Mucosa of stomach (tissue), 1 donor: Measurements from ENCODE around the gene SOBP.

Experiments used
- H3K27me3 ChIP-seq: one replicate; pipeline ENCODE4 v1.7.0; 2013; ENCODE audit warnings: mild to moderate bottlenecking, low read length; ENCODE audit not compliant: control insufficient read depth, insufficient read depth
- H3K36me3 ChIP-seq: one replicate; pipeline ENCODE4 v1.7.0; 2013; ENCODE audit warnings: low read length; ENCODE audit not compliant: control insufficient read depth, insufficient read depth
- H3K4me1 ChIP-seq: one replicate; pipeline ENCODE4 v1.7.0; 2013; ENCODE audit warnings: mild to moderate bottlenecking, low read length; ENCODE audit not compliant: control insufficient read depth, insufficient read depth
- H3K4me3 ChIP-seq: one replicate; pipeline ENCODE4 v1.7.0; 2013; ENCODE audit warnings: low read length
- H3K9ac ChIP-seq: one replicate; pipeline ENCODE4 v1.7.0; 2013; ENCODE audit warnings: mild to moderate bottlenecking, low read length, moderate library complexity
- H3K9me3 ChIP-seq: one replicate; pipeline ENCODE4 v1.7.0; 2013; ENCODE audit warnings: mild to moderate bottlenecking, low read length, moderate library complexity; ENCODE audit not compliant: control insufficient read depth
- donor health status: Pancreatic carcinoma.

Gene SOBP

DNA sequence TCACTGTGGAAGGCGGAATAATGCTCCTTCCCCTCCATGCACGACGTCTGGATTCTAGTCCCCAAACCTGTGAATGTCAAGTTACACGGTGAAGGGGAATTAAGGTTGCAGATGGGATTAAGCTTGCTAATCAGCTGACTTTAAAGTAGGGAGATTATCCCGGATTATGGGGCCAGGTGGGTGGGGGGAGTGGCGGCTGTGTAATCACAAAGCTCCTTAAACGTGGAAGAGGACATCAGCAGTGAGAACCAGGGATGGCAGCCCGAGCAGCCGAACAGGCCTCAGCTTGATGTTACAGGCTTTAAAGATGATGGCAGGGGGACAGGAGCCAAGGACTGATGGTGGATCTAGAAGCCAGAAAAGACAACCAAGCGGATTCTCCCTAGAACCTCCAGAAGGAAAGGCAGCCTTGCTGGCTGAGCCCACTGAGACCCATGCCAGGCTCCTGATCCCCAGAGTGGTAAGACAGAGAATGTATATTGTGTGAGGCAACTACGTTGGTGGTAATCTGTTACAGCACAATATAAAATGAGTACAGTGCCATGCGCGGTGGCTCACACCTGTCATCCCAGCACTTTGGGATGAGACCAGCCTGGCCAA is 216.7 kb downstream of the SOBP start:
- Histone ChIP-seq H3K27me3 (no peaks in the 10 kb centered on the region), H3K4me1 (no peaks in the 10 kb centered on the region), H3K36me3 (no peaks in the 10 kb centered on the region), H3K4me3 (no peak overlapping the region), H3K9ac (no peak overlapping the region), H3K9me3 (no peaks in the 10 kb centered on the region)

GRCh38 chr6:107707346-107708275 is 217.7 kb downstream of the SOBP start:
- H3K36me3 ChIP-seq, result no peaks in the 10 kb centered on the region
- H3K4me3 ChIP-seq, result no peak overlapping the region
- H3K9me3 ChIP-seq, result no peaks in the 10 kb centered on the region
- peaks cover 6% of the 10 kb centered on the region for H3K4me1 ChIP-seq
- H3K9ac ChIP-seq, result no peak overlapping the region
- no peaks in the 10 kb centered on the region for H3K27me3 ChIP-seq

GRCh38 chr6:107708435-107708834 is 218.5 kb downstream of the SOBP start:
- H3K27me3 ChIP-seq, result no peaks in the 10 kb centered on the region
- no peaks in the 10 kb centered on the region for H3K9me3 ChIP-seq
- H3K9ac ChIP-seq, result no peak overlapping the region
- no peaks in the 10 kb centered on the region for H3K36me3 ChIP-seq
- peaks cover 8% of the 10 kb centered on the region for H3K4me1 ChIP-seq
- H3K4me3 ChIP-seq, result no peak overlapping the region

- Histone ChIP-seq H3K36me3 (no peaks in the 10 kb centered on the region), H3K4me3 (no peak overlapping the region), H3K4me1 (peaks cover 8% of the 10 kb centered on the region), H3K9me3 (no peaks in the 10 kb centered on the region), H3K9ac (no peak overlapping the region), H3K27me3 (no peaks in the 10 kb centered on the region)
These were observed 219.4 kb downstream of the SOBP start for GRCh38 chr6:107709341-107709740.
